Measurements from ENCODE around the gene WDR35. TPM values are rescaled to one million over a fixed set of nuclear protein-coding genes. Genes with fewer than 3 reads are reported as not detected.
"Not testable (repeated sequence)": the region's sequence is repeated elsewhere in the genome, so short reads cannot be mapped to it uniquely, and the experiment has no call there.

WDR35 gene
- total RNA-seq, 1 experiment from 2014 or later = 7.9 TPM

- Histone ChIP-seq H3K4me3 (peak overlapping the region; percentile 72), H3K27ac (peak overlapping the region; percentile 94), H3K27me3 (replicated peaks) (no peaks in the 10 kb centered on the region), H3K36me3 (peaks cover 4% of the 10 kb centered on the region), H3K9me3 (replicated peaks) (no peaks in the 10 kb centered on the region), H3K4me1 (replicated peaks) (peaks cover 15% of the 10 kb centered on the region)
- no peak for DNase-seq (ENCODE audit: low read depth in 1 of 2, low spot score in 2 of 2)
Measured at GRCh38 chr2:19902216-19902740, 87.6 kb downstream of the WDR35 start.

- Histone ChIP-seq H3K27me3 (replicated peaks) (no peaks in the 10 kb centered on the region), H3K27ac (peak within 1 kb of the TSS; percentile 94), H3K4me3 (peak within 1 kb of the TSS; percentile 72), H3K36me3 (peaks cover 4% of the 10 kb centered on the region), H3K4me1 (replicated peaks) (peaks cover 15% of the 10 kb centered on the region), H3K9me3 (replicated peaks) (no peaks in the 10 kb centered on the region)
- peak; percentile 94 to 98 for DNase-seq (ENCODE audit: low read depth in 1 of 2, low spot score in 2 of 2)
Measured at GRCh38 chr2:19901442-19902215, 88.3 kb downstream of the WDR35 start, which contains the start of gene TTC32. TSS of gene TTC32 (minus strand) at chr2:19901983. CDS start at chr2:19901854, 129 bp downstream.

GRCh38 chr2:19900931-19901441 lies 88.9 kb downstream of the WDR35 start:
- Histone ChIP-seq H3K27me3 (replicated peaks) (no peaks in the 10 kb centered on the region), H3K4me3 (peak overlapping the region; percentile 72), H3K36me3 (peaks cover 4% of the 10 kb centered on the region), H3K4me1 (replicated peaks) (peaks cover 15% of the 10 kb centered on the region), H3K27ac (peak overlapping the region; percentile 94), H3K9me3 (replicated peaks) (no peaks in the 10 kb centered on the region)
- DNase-seq (ENCODE audit: low read depth in 1 of 2, low spot score in 2 of 2) = no peak

- DNase-seq (ENCODE audit: low read depth in 1 of 2, low spot score in 2 of 2) = peak in 1 of 2 experiments; percentile 38
- Histone ChIP-seq H3K4me3 (peak overlapping the region; percentile 72), H3K9me3 (replicated peaks) (no peaks in the 10 kb centered on the region), H3K27ac (peak overlapping the region; percentile 94; the same call in 1 of the 2 replicates), H3K27me3 (replicated peaks) (no peaks in the 10 kb centered on the region), H3K36me3 (peaks cover 4% of the 10 kb centered on the region), H3K4me1 (replicated peaks) (peaks cover 15% of the 10 kb centered on the region)
Measured at GRCh38 chr2:19899985-19900930, 89.6 kb downstream of the WDR35 start.

- no peak overlapping the region for H3K4me3 ChIP-seq
- peaks cover 4% of the 10 kb centered on the region for H3K36me3 ChIP-seq
- no peaks in the 10 kb centered on the region for H3K27me3 ChIP-seq (replicated peaks)
- peaks cover 15% of the 10 kb centered on the region for H3K4me1 ChIP-seq (replicated peaks)
- no peak for DNase-seq (ENCODE audit: low read depth in 1 of 2, low spot score in 2 of 2)
- no peaks in the 10 kb centered on the region for H3K9me3 ChIP-seq (replicated peaks)
- no peak overlapping the region for H3K27ac ChIP-seq
Measured at GRCh38 chr2:19898592-19899329, 91.1 kb downstream of the WDR35 start.

- Histone ChIP-seq H3K9me3 (replicated peaks) (no peaks in the 10 kb centered on the region), H3K27ac (no peak overlapping the region), H3K4me1 (replicated peaks) (peaks cover 13% of the 10 kb centered on the region), H3K27me3 (replicated peaks) (no peaks in the 10 kb centered on the region), H3K36me3 (peaks cover 8% of the 10 kb centered on the region), H3K4me3 (no peak overlapping the region)
- DNase-seq (ENCODE audit: low read depth in 1 of 2, low spot score in 2 of 2) = no peak
Measured at GRCh38 chr2:19897623-19898245, 92.2 kb downstream of the WDR35 start.

- Histone ChIP-seq H3K4me3 (no peak overlapping the region), H3K27ac (no peak overlapping the region), H3K4me1 (replicated peaks) (peaks cover 9% of the 10 kb centered on the region), H3K9me3 (replicated peaks) (no peaks in the 10 kb centered on the region), H3K36me3 (peaks cover 7% of the 10 kb centered on the region; the same call in 1 of the 2 replicates), H3K27me3 (replicated peaks) (no peaks in the 10 kb centered on the region)
- DNase-seq (ENCODE audit: low read depth in 1 of 2, low spot score in 2 of 2) = no peak
Measured at GRCh38 chr2:19895535-19895934, 94.4 kb downstream of the WDR35 start.

- H3K9me3 ChIP-seq (replicated peaks) = no peaks in the 10 kb centered on the region
- H3K4me3 ChIP-seq = no peak overlapping the region
- no peak overlapping the region for H3K27ac ChIP-seq
- no peak for DNase-seq (ENCODE audit: low read depth in 1 of 2, low spot score in 2 of 2)
- peaks cover 7% of the 10 kb centered on the region; the same call in 1 of the 2 replicates for H3K36me3 ChIP-seq
- no peaks in the 10 kb centered on the region for H3K27me3 ChIP-seq (replicated peaks)
- H3K4me1 ChIP-seq (replicated peaks) = 0 out of 2 replicates have a peak, but pooled peaks cover 6% of the 10 kb centered on the region
Measured at GRCh38 chr2:19894134-19894792, 95.6 kb downstream of the WDR35 start.

GRCh38 chr2:19893520-19894133 lies 96.3 kb downstream of the WDR35 start:
- Histone ChIP-seq H3K9me3 (replicated peaks) (no peaks in the 10 kb centered on the region), H3K27ac (no peak overlapping the region)

GRCh38 chr2:19891971-19892370 lies 97.9 kb downstream of the WDR35 start:
- not testable (repeated sequence) for H3K9me3 ChIP-seq (replicated peaks); H3K4me1 ChIP-seq (replicated peaks); H3K27ac ChIP-seq; H3K36me3 ChIP-seq; H3K27me3 ChIP-seq (replicated peaks); DNase-seq (ENCODE audit: low read depth in 1 of 2, low spot score in 2 of 2); H3K4me3 ChIP-seq

More at GRCh38 chr2:19893520-19894133, 96.3 kb downstream of the WDR35 start:
- DNase-seq (ENCODE audit: low read depth in 1 of 2, low spot score in 2 of 2) = no peak
- Histone ChIP-seq H3K4me1 (replicated peaks) (0 out of 2 replicates have a peak, but pooled peaks cover 6% of the 10 kb centered on the region), H3K4me3 (no peak overlapping the region), H3K36me3 (peaks cover 7% of the 10 kb centered on the region; the same call in 1 of the 2 replicates), H3K27me3 (replicated peaks) (no peaks in the 10 kb centered on the region)

GRCh38 chr2:19890104-19890503 lies 99.8 kb downstream of the WDR35 start:
- H3K4me3 ChIP-seq = no peak overlapping the region
- no peaks in the 10 kb centered on the region for H3K9me3 ChIP-seq (replicated peaks)
- H3K27me3 ChIP-seq (replicated peaks) = no peaks in the 10 kb centered on the region
- DNase-seq (ENCODE audit: low read depth in 1 of 2, low spot score in 2 of 2) = no peak
- 0 out of 2 replicates have a peak, but pooled peaks cover 6% of the 10 kb centered on the region for H3K4me1 ChIP-seq (replicated peaks)
- H3K36me3 ChIP-seq = peaks cover 7% of the 10 kb centered on the region; the same call in 1 of the 2 replicates
- no peak overlapping the region for H3K27ac ChIP-seq

GRCh38 chr2:19888831-19889230 lies 101.1 kb downstream of the WDR35 start:
- Histone ChIP-seq H3K9me3 (replicated peaks) (no peaks in the 10 kb centered on the region), H3K27ac (no peak overlapping the region), H3K4me1 (replicated peaks) (0 out of 2 replicates have a peak, but pooled peaks cover 6% of the 10 kb centered on the region), H3K36me3 (peaks cover 7% of the 10 kb centered on the region; the same call in 1 of the 2 replicates), H3K27me3 (replicated peaks) (no peaks in the 10 kb centered on the region), H3K4me3 (no peak overlapping the region)
- peak in 1 of 2 experiments; percentile 28 for DNase-seq (ENCODE audit: low read depth in 1 of 2, low spot score in 2 of 2)
